Activated naive CD8-positive, alpha-beta T cell treated with anti-CD3 and anti-CD28 coated beads, Interleukin-2, amount 10 ng/mL, durations not matched to agents 7 days and 5 days (primary cell): ENCODE results near the gene FTCD. TPM values are rescaled to one million over a fixed set of nuclear protein-coding genes. Genes with fewer than 3 reads are reported as not detected.
A peak's percentile ranks its signal among the peaks of the same experiment; 100 is the strongest.
"Not testable (repeated sequence)": the region's sequence is repeated elsewhere in the genome, so short reads cannot be mapped to it uniquely, and the experiment has no call there.

Source experiments
- ATAC-seq: fragments of 150-1000 bp; cut with Tn5 transposase; one replicate; pipeline ENCODE4 v1.10.0; 2021; ENCODE audit warnings: low read depth, moderate library complexity
- POLR2A ChIA-PET: fragments of 350-600 bp; sonication (Branson Sonifier 250); formaldehyde crosslinking; loops from one replicate; lab custom pipeline; 2021; ENCODE audit warnings: antibody characterized with exemption; lab: Charles Lee
- DNase-seq: peaks from one replicate; pipeline ENCODE4 v3.0.0; 2021
- H3K27ac Mint-ChIP-seq: one replicate; pipeline ENCODE4 v1.8.0; 2022; ENCODE audit warnings: mild to moderate bottlenecking, mixed read lengths
- H3K27me3 Mint-ChIP-seq: one replicate; pipeline ENCODE4 v1.8.0; 2022; ENCODE audit warnings: mild to moderate bottlenecking, moderate library complexity, mixed read lengths
- H3K36me3 Mint-ChIP-seq: one replicate; pipeline ENCODE4 v1.8.0; 2021; ENCODE audit warnings: mild to moderate bottlenecking, mixed read lengths
- H3K4me1 Mint-ChIP-seq: one replicate; pipeline ENCODE4 v1.8.0; 2021; ENCODE audit warnings: mixed read lengths
- H3K4me3 Mint-ChIP-seq: one replicate; pipeline ENCODE4 v1.8.0; 2022; ENCODE audit warnings: mild to moderate bottlenecking, moderate library complexity, mixed read lengths
- H3K9me3 Mint-ChIP-seq: one replicate; pipeline ENCODE4 v1.8.0; 2021; ENCODE audit warnings: mixed read lengths
- total RNA-seq, 2 experiments: library from RNA; stranded (reverse); gene quantifications; one replicate each; pipeline ENCODE4 v1.2.3, GENCODE V29; 2021

FTCD gene
- total RNA-seq, 2 experiments from 2014 or later = 0.65 to 1.3 TPM

- POLR2A ChIA-PET, ATAC-seq, H3K9me3 Mint-ChIP-seq, DNase-seq, H3K36me3 Mint-ChIP-seq, H3K27me3 Mint-ChIP-seq, H3K27ac Mint-ChIP-seq: not testable (repeated sequence)
- Mint-ChIP-seq H3K4me3 (peak overlapping the region; percentile 58), H3K4me1 (peaks cover 12% of the 10 kb centered on the region)
Measured at GRCh38 chr21:46183337-46183909, 28.0 kb upstream of the FTCD start.

GRCh38 chr21:46182548-46183336 lies 27.4 kb upstream of the FTCD start:
- Mint-ChIP-seq H3K4me3 (peak overlapping the region; percentile 58), H3K4me1 (peaks cover 13% of the 10 kb centered on the region), H3K27ac (no peak overlapping the region), H3K36me3 (no peaks in the 10 kb centered on the region), H3K9me3 (peaks cover under 1% of the 10 kb centered on the region), H3K27me3 (no peaks in the 10 kb centered on the region)
- DNase-seq (no peak), ATAC-seq (no peak)
- POLR2A ChIA-PET = no interaction called here

- no peak overlapping the region for H3K27ac Mint-ChIP-seq
- POLR2A ChIA-PET = no interaction called here
- H3K4me3 Mint-ChIP-seq = no peak overlapping the region
- no peaks in the 10 kb centered on the region for H3K36me3 Mint-ChIP-seq
- no peaks in the 10 kb centered on the region for H3K27me3 Mint-ChIP-seq
- H3K9me3 Mint-ChIP-seq = peaks cover 1% of the 10 kb centered on the region
- peaks cover 13% of the 10 kb centered on the region for H3K4me1 Mint-ChIP-seq
- no peak for DNase-seq
- ATAC-seq = no peak
Measured at GRCh38 chr21:46181953-46182547, 26.7 kb upstream of the FTCD start.

DNA sequence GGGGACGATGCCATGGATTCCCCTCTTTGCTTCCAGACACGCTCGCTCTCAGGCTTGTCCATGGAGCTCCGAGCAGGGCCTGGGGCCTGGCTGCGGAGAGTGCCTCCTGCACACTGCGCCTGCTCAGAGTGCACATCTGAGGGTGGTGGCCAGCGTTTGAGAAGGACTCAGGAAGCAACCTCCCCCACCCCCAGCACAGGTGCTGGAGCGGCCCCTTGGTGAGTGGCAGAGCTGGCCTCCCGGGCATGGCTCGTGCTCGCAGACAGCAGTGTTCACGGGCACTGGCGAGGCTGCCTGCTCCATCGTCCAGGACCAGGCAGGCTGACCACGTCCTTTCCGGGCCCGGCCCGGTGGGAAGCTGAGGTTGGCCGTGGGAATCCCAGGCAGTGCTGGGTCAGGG lies 26.1 kb upstream of the FTCD start:
- H3K27me3 Mint-ChIP-seq = peaks cover 6% of the 10 kb centered on the region
- no peak overlapping the region for H3K27ac Mint-ChIP-seq
- no peak for ATAC-seq
- POLR2A ChIA-PET = no interaction called here
- DNase-seq = no peak
- peaks cover 1% of the 10 kb centered on the region for H3K9me3 Mint-ChIP-seq
- H3K4me3 Mint-ChIP-seq = no peak overlapping the region
- H3K36me3 Mint-ChIP-seq = no peaks in the 10 kb centered on the region
- peaks cover 13% of the 10 kb centered on the region for H3K4me1 Mint-ChIP-seq

- H3K4me3 Mint-ChIP-seq = no peak overlapping the region
- H3K4me1 Mint-ChIP-seq = peaks cover 13% of the 10 kb centered on the region
- peaks cover 1% of the 10 kb centered on the region for H3K9me3 Mint-ChIP-seq
- no peaks in the 10 kb centered on the region for H3K36me3 Mint-ChIP-seq
- POLR2A ChIA-PET = no interaction called here
- H3K27ac Mint-ChIP-seq = no peak overlapping the region
- DNase-seq (no peak), ATAC-seq (no peak)
- peaks cover 11% of the 10 kb centered on the region for H3K27me3 Mint-ChIP-seq
Measured at GRCh38 chr21:46180778-46181391, 25.5 kb upstream of the FTCD start.

DNA sequence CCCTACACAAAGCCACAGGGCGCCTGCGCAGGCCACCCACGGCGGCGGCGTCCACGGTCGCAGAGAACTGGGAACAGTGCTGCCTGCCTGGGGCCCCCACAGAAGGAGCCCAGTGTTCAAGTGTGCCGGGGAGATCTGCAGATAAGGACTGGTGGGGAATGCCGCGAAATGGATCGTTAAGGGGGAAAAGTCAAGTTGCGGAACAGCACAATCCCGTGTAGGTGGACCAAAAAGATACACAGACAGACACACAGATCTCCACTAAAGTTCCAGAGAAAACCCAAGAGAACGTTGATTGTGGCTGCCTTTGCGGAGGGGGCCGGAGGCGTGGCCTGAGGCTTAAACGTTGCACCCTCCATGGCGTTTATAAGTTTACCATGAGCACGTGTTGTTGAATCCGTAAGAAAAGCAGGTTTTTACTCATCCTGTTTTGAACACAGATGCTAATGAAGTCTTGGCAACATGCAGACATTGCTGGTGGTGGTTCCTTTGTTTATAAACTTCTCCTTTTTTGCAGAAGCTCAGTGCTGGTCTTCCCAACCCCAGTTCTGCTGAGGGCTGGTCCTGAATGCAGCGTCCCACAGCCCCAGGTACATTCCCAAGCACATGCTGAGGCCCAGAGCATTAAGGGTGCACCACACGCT lies 24.8 kb upstream of the FTCD start:
- Mint-ChIP-seq H3K4me1 (peaks cover 8% of the 10 kb centered on the region), H3K27me3 (peaks cover 16% of the 10 kb centered on the region), H3K36me3 (no peaks in the 10 kb centered on the region), H3K4me3 (no peak overlapping the region), H3K27ac (no peak overlapping the region), H3K9me3 (peaks cover 3% of the 10 kb centered on the region)
- DNase-seq = no peak
- POLR2A ChIA-PET = no interaction called here
- no peak for ATAC-seq

DNA sequence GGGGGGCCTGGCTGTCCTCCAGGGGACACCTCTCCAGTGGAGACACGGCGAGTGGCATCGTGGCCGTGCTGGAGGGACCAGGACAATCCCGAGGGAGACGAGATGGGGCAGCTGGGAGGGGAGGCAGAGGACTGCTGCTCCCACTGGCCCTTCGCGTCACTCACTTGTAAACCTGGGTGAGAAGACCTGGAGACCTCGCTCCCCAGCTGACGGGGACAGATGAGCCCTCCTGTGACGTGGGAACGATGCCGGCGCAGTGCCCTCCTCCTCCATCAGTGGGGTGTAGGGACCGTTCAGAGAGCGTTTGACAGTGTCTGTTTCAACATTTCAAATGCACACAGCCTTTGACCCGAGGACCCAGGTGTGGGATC lies 24.3 kb upstream of the FTCD start:
- Mint-ChIP-seq H3K4me3 (no peak overlapping the region), H3K36me3 (no peaks in the 10 kb centered on the region), H3K27me3 (peaks cover 17% of the 10 kb centered on the region), H3K9me3 (peaks cover 6% of the 10 kb centered on the region), H3K4me1 (peaks cover 5% of the 10 kb centered on the region), H3K27ac (no peak overlapping the region)
- POLR2A ChIA-PET = no interaction called here
- DNase-seq (no peak), ATAC-seq (no peak)

DNA sequence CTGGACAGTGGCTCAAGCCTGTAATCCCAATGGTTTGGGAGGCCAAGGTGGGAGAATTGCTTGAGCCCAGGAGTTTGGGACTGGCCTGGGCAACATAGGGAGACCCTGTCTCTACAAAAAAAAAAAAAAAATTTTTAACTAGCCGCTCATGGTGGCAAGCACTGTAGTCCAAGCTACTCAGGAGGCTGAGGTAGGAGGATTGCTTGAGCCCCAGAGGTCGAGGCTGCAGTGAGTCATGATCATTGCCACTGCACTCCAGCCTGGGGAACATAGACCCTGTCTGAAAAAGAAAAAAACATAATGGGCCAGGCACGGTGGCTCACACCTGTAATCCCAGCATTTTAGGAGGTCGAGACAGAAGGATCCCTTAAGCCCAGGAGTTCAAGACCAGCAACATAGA lies 23.6 kb upstream of the FTCD start:
- POLR2A ChIA-PET = no interaction called here
- Mint-ChIP-seq H3K9me3 (peaks cover 11% of the 10 kb centered on the region), H3K4me3 (no peak overlapping the region), H3K4me1 (peaks cover 1% of the 10 kb centered on the region), H3K27me3 (peaks cover 22% of the 10 kb centered on the region), H3K27ac (no peak overlapping the region), H3K36me3 (no peaks in the 10 kb centered on the region)
- DNase-seq = no peak
- ATAC-seq = no peak

GRCh38 chr21:46176443-46177129 lies 21.2 kb upstream of the FTCD start:
- H3K4me3 Mint-ChIP-seq, ATAC-seq, H3K36me3 Mint-ChIP-seq, H3K27ac Mint-ChIP-seq, POLR2A ChIA-PET, H3K4me1 Mint-ChIP-seq, DNase-seq: not testable (repeated sequence)
- peaks cover 11% of the 10 kb centered on the region for H3K9me3 Mint-ChIP-seq
- H3K27me3 Mint-ChIP-seq = peaks cover 22% of the 10 kb centered on the region

- Mint-ChIP-seq H3K9me3 (peaks cover 11% of the 10 kb centered on the region), H3K27ac (no peak overlapping the region), H3K4me1 (peaks cover 9% of the 10 kb centered on the region), H3K36me3 (no peaks in the 10 kb centered on the region), H3K4me3 (no peak overlapping the region), H3K27me3 (peaks cover 22% of the 10 kb centered on the region)
- no peak for ATAC-seq
- no peak for DNase-seq
- POLR2A ChIA-PET = no interaction called here
Measured at GRCh38 chr21:46173573-46173972, 18.2 kb upstream of the FTCD start.

DNA sequence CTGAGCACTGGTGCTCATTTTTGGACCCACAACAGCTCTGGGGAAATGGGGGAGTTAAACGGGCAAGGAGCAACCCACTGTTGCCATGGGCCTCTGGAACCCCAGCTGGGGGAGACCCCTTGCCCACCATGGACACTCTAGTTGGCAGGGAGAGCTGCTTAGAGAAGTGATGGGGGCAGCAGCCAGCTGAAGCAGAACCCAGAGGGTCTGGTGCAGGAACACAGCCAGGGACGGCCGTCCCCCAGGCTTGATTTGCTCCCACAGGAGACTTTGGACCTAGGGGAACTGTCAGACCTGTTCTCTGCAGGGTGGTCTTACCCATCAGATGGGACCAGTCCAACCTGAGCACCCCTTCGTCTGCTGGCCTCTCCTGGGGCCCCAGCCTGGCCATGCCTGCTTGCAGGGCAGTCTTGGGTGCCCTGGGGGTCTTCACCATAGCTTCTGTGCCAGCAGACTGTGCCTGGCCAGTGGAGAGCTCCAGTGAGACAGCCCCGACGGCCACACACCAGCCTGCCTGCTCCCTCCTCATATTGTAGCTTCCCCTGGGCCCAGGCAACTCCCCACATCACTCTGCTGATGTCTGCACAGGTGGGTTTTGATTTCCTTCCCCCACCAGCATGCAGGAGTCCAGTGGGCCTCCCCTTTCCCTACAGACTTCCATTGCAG lies 17.6 kb upstream of the FTCD start:
- Mint-ChIP-seq H3K27me3 (peaks cover 22% of the 10 kb centered on the region), H3K9me3 (peaks cover 11% of the 10 kb centered on the region), H3K4me3 (no peak overlapping the region), H3K36me3 (no peaks in the 10 kb centered on the region), H3K27ac (no peak overlapping the region), H3K4me1 (peaks cover 8% of the 10 kb centered on the region)
- no peak for DNase-seq
- POLR2A ChIA-PET = no interaction called here
- ATAC-seq = no peak

- Mint-ChIP-seq H3K27ac (no peak overlapping the region), H3K9me3 (peaks cover 9% of the 10 kb centered on the region), H3K36me3 (no peaks in the 10 kb centered on the region), H3K4me3 (no peak overlapping the region), H3K4me1 (peaks cover 8% of the 10 kb centered on the region), H3K27me3 (peaks cover 22% of the 10 kb centered on the region)
- DNase-seq = no peak
- POLR2A ChIA-PET = no interaction called here
- ATAC-seq = no peak
Measured at GRCh38 chr21:46171996-46172862, 16.9 kb upstream of the FTCD start.
